NCI-H1436 treated with DMSO at 0.1 percent for 48 hours (cell line): Measurements from ENCODE around the gene ST6GALNAC1.
"Not testable (repeated sequence)": the region's sequence is repeated elsewhere in the genome, so short reads cannot be mapped to it uniquely, and the experiment has no call there.

Experiments used
- DNase-seq: peaks from one replicate; lab custom pipeline; 2025; lab: John Stamatoyannopoulos, UW

ST6GALNAC1 gene

GRCh38 chr17:76612465-76612864 is 31.1 kb downstream of the ST6GALNAC1 start:
- no peak for DNase-seq

GRCh38 chr17:76611758-76612157 is 31.8 kb downstream of the ST6GALNAC1 start:
- DNase-seq = no peak

GRCh38 chr17:76611080-76611749 is 32.3 kb downstream of the ST6GALNAC1 start:
- DNase-seq = not testable (repeated sequence)

GRCh38 chr17:76606685-76607084 is 36.9 kb downstream of the ST6GALNAC1 start:
- not testable (repeated sequence) for DNase-seq

- DNase-seq = no peak
Measured at GRCh38 chr17:76601065-76601464, 42.5 kb downstream of the ST6GALNAC1 start.

- DNase-seq = no peak
Measured at GRCh38 chr17:76599694-76600460, 43.7 kb downstream of the ST6GALNAC1 start.

GRCh38 chr17:76598004-76598439 is 45.5 kb downstream of the ST6GALNAC1 start:
- DNase-seq = peak; percentile 70

- DNase-seq = peak; percentile 99
Measured at GRCh38 chr17:76597156-76598003, 46.2 kb downstream of the ST6GALNAC1 start.

GRCh38 chr17:76594690-76595089 is 48.9 kb downstream of the ST6GALNAC1 start:
- no peak for DNase-seq

GRCh38 chr17:76593959-76594358 is 49.6 kb downstream of the ST6GALNAC1 start:
- no peak for DNase-seq

- peak; percentile 96 for DNase-seq
Measured at GRCh38 chr17:76593384-76593826, 50.2 kb downstream of the ST6GALNAC1 start.

GRCh38 chr17:76588182-76588581 is 55.4 kb downstream of the ST6GALNAC1 start:
- no peak for DNase-seq

- peak; percentile 45 for DNase-seq
Measured at GRCh38 chr17:76586741-76587487, 56.6 kb downstream of the ST6GALNAC1 start.

- DNase-seq = peak; percentile 20
Measured at GRCh38 chr17:76585649-76586593, 57.6 kb downstream of the ST6GALNAC1 start, which contains the start of gene ST6GALNAC2. Gene ST6GALNAC2 (minus strand): TSS chr17:76585860. CDS start chr17:76585808, 52 bp downstream.

GRCh38 chr17:76585033-76585648 is 58.4 kb downstream of the ST6GALNAC1 start:
- DNase-seq = no peak

- DNase-seq = no peak
Measured at GRCh38 chr17:76584427-76585032, 59.0 kb downstream of the ST6GALNAC1 start.

- no peak for DNase-seq
Measured at GRCh38 chr17:76582660-76583059, 60.9 kb downstream of the ST6GALNAC1 start.

- no peak for DNase-seq
Measured at GRCh38 chr17:76581515-76581914, 62.0 kb downstream of the ST6GALNAC1 start.

- no peak for DNase-seq
Measured at GRCh38 chr17:76579281-76579680, 64.3 kb downstream of the ST6GALNAC1 start.
